Uterus (tissue), 2 donors: Measurements from ENCODE around the gene CUL5.

Source experiments
- CTCF ChIP-seq, 4 experiments: fragments of 200-600 bp in 2 of 4; fragments of 450-650 bp in 2 of 4; sonication (generic) in 2 of 4; IDR thresholded peaks; one replicate each; pipeline ENCODE4 v1.5.1; 2016 to 2019; ENCODE audit warnings: antibody characterized with exemption in 4 of 4, mild to moderate bottlenecking in 2 of 4, moderate library complexity in 1 of 4
- POLR2A ChIP-seq, 2 donors: fragments of 450-650 bp; IDR thresholded peaks; one replicate each; pipeline ENCODE4 v1.6.1; 2016; ENCODE audit warnings: antibody characterized with exemption in 2 of 2, mild to moderate bottlenecking in 1 of 2, moderate library complexity in 1 of 2

DNA sequence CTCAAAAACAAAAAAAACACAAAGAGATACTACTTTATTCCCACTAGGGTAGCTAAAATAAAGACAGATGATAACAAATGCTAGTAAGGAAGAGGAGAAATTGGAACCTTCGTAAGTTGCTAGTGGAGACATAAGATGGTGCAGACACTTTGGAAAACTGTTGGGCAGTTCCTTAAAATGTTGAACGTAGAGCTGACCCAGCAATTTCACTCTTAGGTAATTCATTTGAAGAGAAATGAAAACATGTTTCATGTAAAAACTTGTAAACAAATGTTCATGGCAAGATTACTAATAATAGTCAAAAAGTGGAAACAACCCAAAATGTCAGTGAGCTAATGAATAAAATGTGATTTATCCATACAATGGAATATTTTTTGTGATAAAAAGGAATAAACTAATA, 83.4 kb downstream of the CUL5 start:
- TF ChIP-seq CTCF (IDR thresholded peaks at IDR 0.05) (no peak), POLR2A (IDR thresholded peaks at IDR 0.05) (no peak)
